GM21825 (cell line): ENCODE data around the gene ZNF157.

Source experiments
- ATAC-seq: cut with Tn5 transposase; IDR thresholded peaks from one replicate; pipeline ENCODE4 v1.9.1; 2021; ENCODE audit warnings: mild to moderate bottlenecking, moderate library complexity; ENCODE audit not compliant: unreplicated experiment

The ZNF157 gene

GRCh38 chrX:47446971-47447370, 76.6 kb downstream of the ZNF157 start:
- no peak for ATAC-seq

- ATAC-seq, result no peak
Measured at GRCh38 chrX:47447607-47448006, 77.2 kb downstream of the ZNF157 start.

DNA sequence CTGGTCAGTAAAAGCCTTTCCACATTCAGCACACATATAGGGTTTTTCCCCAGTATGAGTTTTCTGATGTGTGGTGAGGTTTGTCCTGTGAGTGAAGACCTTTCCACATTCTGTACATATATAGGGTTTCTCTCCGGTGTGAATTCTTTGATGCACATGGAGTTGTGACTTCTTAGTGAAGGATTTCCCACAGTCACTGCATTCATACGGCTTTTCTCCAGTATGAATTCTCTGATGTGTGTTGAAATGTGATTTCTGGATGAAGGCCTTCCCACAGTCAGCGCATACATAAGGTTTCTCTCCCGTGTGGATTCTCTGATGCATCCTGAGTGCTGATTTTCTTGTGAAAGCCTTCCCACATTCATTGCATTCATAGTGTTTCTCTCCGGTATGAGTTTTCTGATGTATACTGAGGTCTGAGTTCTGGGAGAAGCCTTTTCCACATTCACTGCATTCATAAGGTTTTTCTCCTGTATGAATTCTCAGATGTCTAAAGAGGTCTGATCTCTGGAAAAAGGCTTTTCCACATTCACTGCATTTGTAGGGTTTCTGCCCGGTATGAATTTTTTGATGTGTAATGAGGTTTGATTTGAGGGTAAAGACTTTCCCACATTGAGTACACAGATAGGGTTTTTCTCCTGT, 77.9 kb downstream of the ZNF157 start:
- no peak for ATAC-seq

GRCh38 chrX:47452112-47452511, 81.7 kb downstream of the ZNF157 start:
- no peak for ATAC-seq

GRCh38 chrX:47456080-47456479, 85.7 kb downstream of the ZNF157 start:
- ATAC-seq, result no peak

- ATAC-seq, result no peak
Measured at GRCh38 chrX:47458528-47458927, 88.2 kb downstream of the ZNF157 start.

DNA sequence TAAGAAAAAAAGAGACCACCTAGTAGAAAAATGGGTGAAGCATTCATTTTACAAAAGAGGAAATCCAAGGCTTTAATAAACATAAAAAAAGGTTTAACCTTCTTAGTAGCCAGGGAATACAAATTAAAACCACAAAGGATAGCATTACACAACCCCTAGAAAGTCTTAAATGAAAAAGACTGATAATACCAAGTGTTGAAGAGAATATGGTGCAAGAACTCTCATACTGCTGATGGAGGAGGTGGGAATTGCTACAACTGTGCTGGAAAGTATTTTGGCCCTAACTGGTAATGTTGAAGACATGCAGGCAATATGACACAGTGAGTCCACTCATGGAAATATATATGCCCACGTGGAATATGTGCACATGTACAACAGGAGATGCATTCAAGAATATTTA, 90.2 kb downstream of the ZNF157 start:
- no peak for ATAC-seq
